B cell (primary cell): ENCODE results near the gene SETBP1. TPM values are rescaled to one million over a fixed set of nuclear protein-coding genes. Genes with fewer than 3 reads are reported as not detected.

Source experiments
- ATAC-seq: fragments of 200-7000 bp; cut with Tn5 transposase; one replicate; pipeline ENCODE4 v1.10.0; 2021; ENCODE audit warnings: low read depth, mild to moderate bottlenecking, moderate number of reproducible peaks, moderate library complexity
- CTCF ChIA-PET: fragments of 350-600 bp; sonication (Branson Sonifier 250); formaldehyde crosslinking; loops from one replicate; lab custom pipeline; 2021; ENCODE audit warnings: antibody characterized with exemption, inconsistent platforms; lab: Charles Lee
- POLR2A ChIA-PET: fragments of 350-600 bp; sonication (Branson Sonifier 250); formaldehyde crosslinking; loops from one replicate; lab custom pipeline; 2021; ENCODE audit warnings: antibody characterized with exemption; lab: Charles Lee
- DNase-seq: peaks from one replicate; pipeline ENCODE4 v3.0.0; 2013
- H2AFZ ChIP-seq: 2 replicates; pipeline ENCODE4 v1.6.1; 2012; ENCODE audit warnings: mild to moderate bottlenecking, low read depth, low read length; ENCODE audit not compliant: insufficient read depth, poor library complexity, severe bottlenecking
- H3K27ac ChIP-seq, 2 donors: 1 replicate in 1 of 2; 2 replicates in 1 of 2; pipeline ENCODE4 v1.5.1; 2012 to 2013; ENCODE audit warnings: low read length in 2 of 2, mild to moderate bottlenecking in 2 of 2, moderate library complexity in 1 of 2
- H3K27me3 ChIP-seq, 4 experiments: fragments of 200-600 bp in 1 of 4; sonication (generic) in 1 of 4; replicated peaks in 1 of 4; 1 replicate in 2 of 4; 2 replicates in 2 of 4; pipeline versions ENCODE4 v1.6.1 to v1.7.0; 2013 to 2016; ENCODE audit warnings: low read length in 3 of 4, mild to moderate bottlenecking in 2 of 4, mixed read lengths in 1 of 4, moderate library complexity in 1 of 4; ENCODE audit not compliant: insufficient read depth in 4 of 4, control insufficient read depth in 3 of 4; ENCODE audit errors: control extremely low read depth in 1 of 4
- H3K36me3 ChIP-seq, 2 experiments: replicated peaks in 1 of 2; 1 replicate in 1 of 2; 2 replicates in 1 of 2; pipeline versions ENCODE4 v1.6.1 to v1.7.1; 2013; ENCODE audit warnings: low read length in 1 of 2; ENCODE audit not compliant: insufficient read depth in 2 of 2, control insufficient read depth in 1 of 2; ENCODE audit errors: control extremely low read depth in 1 of 2, extremely low read depth in 1 of 2
- H3K4me1 ChIP-seq, 2 donors: fragments of 200-600 bp in 1 of 2; sonication (generic) in 1 of 2; 1 replicate in 1 of 2; 2 replicates in 1 of 2; pipeline versions ENCODE4 v1.5.1 to v1.6.1; 2013 to 2017; ENCODE audit warnings: low read length in 2 of 2; ENCODE audit not compliant: control insufficient read depth in 2 of 2, insufficient read depth in 2 of 2
- H3K4me2 ChIP-seq: replicated peaks from 2 replicates; pipeline ENCODE3; 2012; ENCODE audit warnings: mild to moderate bottlenecking, low read depth, low read length; ENCODE audit not compliant: poor library complexity, severe bottlenecking
- H3K4me3 ChIP-seq, 5 experiments: fragments of 200-600 bp in 1 of 5; sonication (generic) in 1 of 5; 1 replicate in 3 of 5; 2 replicates in 2 of 5; pipeline versions ENCODE4 v1.5.1 to v1.7.0; 2011 to 2016; ENCODE audit warnings: low read length in 4 of 5, mild to moderate bottlenecking in 4 of 5, low read depth in 2 of 5, control low read depth in 1 of 5, moderate library complexity in 1 of 5; ENCODE audit not compliant: insufficient read depth in 1 of 5; ENCODE audit errors: control extremely low read depth in 1 of 5, extremely low read depth in 1 of 5
- H3K79me2 ChIP-seq: fragments of 200-600 bp; sonication (generic); one replicate; pipeline ENCODE4 v1.6.0; 2016; ENCODE audit warnings: low read length; ENCODE audit not compliant: control insufficient read depth, insufficient read depth
- H3K9ac ChIP-seq: fragments of 200-600 bp; sonication (generic); 2 replicates; pipeline ENCODE4 v1.6.1; 2017; ENCODE audit warnings: mild to moderate bottlenecking, low read length, moderate library complexity
- H3K9me3 ChIP-seq, 3 donors: one replicate each; pipeline versions ENCODE4 v1.6.1 to v1.7.1; 2013; ENCODE audit warnings: low read length in 2 of 3; ENCODE audit not compliant: control insufficient read depth in 2 of 3, insufficient read depth in 1 of 3; ENCODE audit errors: control extremely low read depth in 1 of 3
- H4K20me1 ChIP-seq: 2 replicates; pipeline ENCODE4 v1.6.0; 2012; ENCODE audit warnings: mild to moderate bottlenecking, low read length; ENCODE audit not compliant: insufficient read depth, control insufficient read depth, poor library complexity, severe bottlenecking
- H3K27ac Mint-ChIP-seq: one replicate; pipeline ENCODE4 v1.8.0; 2021; ENCODE audit warnings: mixed read lengths
- H3K27me3 Mint-ChIP-seq: one replicate; pipeline ENCODE4 v1.8.0; 2021; ENCODE audit warnings: mixed read lengths
- H3K4me1 Mint-ChIP-seq: one replicate; pipeline ENCODE4 v1.8.0; 2021; ENCODE audit warnings: mixed read lengths
- H3K4me3 Mint-ChIP-seq: one replicate; pipeline ENCODE4 v1.8.0; 2021; ENCODE audit warnings: mixed read lengths
- H3K9me3 Mint-ChIP-seq: one replicate; pipeline ENCODE4 v1.8.0; 2022; ENCODE audit warnings: mixed read lengths; ENCODE audit not compliant: insufficient read depth
- EZH2 ChIP-seq: IDR thresholded peaks from 2 replicates; pipeline ENCODE4 v1.6.1; 2012; ENCODE audit warnings: borderline replicate concordance, low read depth, mild to moderate bottlenecking, moderate library complexity, low read length; ENCODE audit not compliant: insufficient read depth, poor library complexity, severe bottlenecking
- WGBS: methylation state at CpG from one replicate; pipeline ENCODE4 v1.1.5; 2013; ENCODE audit warnings: missing lambda C conversion rate; ENCODE audit not compliant: insufficient coverage; 5-methylcytosine and 5-hydroxymethylcytosine counted together
- intact Hi-C: fragments of 100-400 bp; cut with micrococcal nuclease; formaldehyde crosslinking; loops from one replicate; pipeline ENCODE4 v1.10.0; 2022
- polyA plus RNA-seq: library from polyadenylated mRNA; depleted of rRNA; stranded (reverse); fragments of >200 nt; gene quantifications from 2 replicates; pipeline ENCODE4 v1.2.3, GENCODE V29; 2012
- total RNA-seq, 2 donors: library from RNA; stranded (reverse); fragments of 120-200 nt in 1 of 2; gene quantifications; 1 replicate in 1 of 2; 2 replicates in 1 of 2; pipeline versions ENCODE4 v1.2.3 to v1.2.4, GENCODE V29; 2013 to 2022
- TF ChIP-seq, protein P1 (sequence below): fragments of 200-600 bp; IDR thresholded peaks from one replicate; pipeline ENCODE4 v1.8.0; 2022; ENCODE audit warnings: antibody characterized with exemption, mild to moderate bottlenecking

The SETBP1 gene
- total and polyA plus RNA-seq, 2 donors (not counting 1 experiment from before 2014, with no cell fraction given), result 15.1 to 129 TPM

DNA sequence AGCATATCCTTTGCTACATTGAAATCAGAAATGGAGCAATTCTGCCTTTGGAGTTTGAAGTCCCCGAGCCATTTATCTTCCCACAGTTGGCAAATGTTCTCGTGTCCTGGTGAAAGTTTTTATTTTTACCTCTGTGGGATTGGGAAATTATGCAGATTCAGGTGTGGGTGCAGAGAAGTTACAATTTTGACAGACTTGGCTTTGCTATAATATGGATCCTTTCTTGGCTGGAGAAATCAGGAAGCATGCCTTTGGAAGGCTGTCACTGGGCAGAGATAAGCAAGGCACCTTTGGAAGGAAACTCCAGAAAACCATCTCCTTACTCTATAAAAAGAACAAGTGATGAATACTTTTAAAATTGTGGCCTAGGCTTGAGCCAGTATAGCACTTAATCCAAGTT is 278.3 kb downstream of the SETBP1 start:
- Histone ChIP-seq H2AFZ (no peak overlapping the region), H4K20me1 (peaks cover 5% of the 10 kb centered on the region), H3K4me3 (no peak overlapping the region), H3K9me3 (no peaks in the 10 kb centered on the region), H3K9ac (no peak overlapping the region), H3K4me1 (no peaks in the 10 kb centered on the region), H3K4me2 (no peak overlapping the region), H3K36me3 (peaks cover 0 to 66% of the 10 kb centered on the region in 2 experiments), H3K27me3 (no peaks in the 10 kb centered on the region), H3K27ac (no peak overlapping the region), H3K79me2 (peaks cover 20% of the 10 kb centered on the region)
- ChIA-PET CTCF (interaction anchor here (2.0 kb wide), 1 partner anchor 10 kb away, joined by 5 read pairs; no protein-coding TSS in a partner anchor), POLR2A (no interaction called here)
- no peaks in the 10 kb centered on the region for H3K27me3 Mint-ChIP-seq
- TF ChIP-seq, protein P1, sequence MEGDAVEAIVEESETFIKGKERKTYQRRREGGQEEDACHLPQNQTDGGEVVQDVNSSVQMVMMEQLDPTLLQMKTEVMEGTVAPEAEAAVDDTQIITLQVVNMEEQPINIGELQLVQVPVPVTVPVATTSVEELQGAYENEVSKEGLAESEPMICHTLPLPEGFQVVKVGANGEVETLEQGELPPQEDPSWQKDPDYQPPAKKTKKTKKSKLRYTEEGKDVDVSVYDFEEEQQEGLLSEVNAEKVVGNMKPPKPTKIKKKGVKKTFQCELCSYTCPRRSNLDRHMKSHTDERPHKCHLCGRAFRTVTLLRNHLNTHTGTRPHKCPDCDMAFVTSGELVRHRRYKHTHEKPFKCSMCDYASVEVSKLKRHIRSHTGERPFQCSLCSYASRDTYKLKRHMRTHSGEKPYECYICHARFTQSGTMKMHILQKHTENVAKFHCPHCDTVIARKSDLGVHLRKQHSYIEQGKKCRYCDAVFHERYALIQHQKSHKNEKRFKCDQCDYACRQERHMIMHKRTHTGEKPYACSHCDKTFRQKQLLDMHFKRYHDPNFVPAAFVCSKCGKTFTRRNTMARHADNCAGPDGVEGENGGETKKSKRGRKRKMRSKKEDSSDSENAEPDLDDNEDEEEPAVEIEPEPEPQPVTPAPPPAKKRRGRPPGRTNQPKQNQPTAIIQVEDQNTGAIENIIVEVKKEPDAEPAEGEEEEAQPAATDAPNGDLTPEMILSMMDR, result no peak
- TF ChIP-seq EZH2, result no peak
- ATAC-seq (no peak), DNase-seq (no peak)
- 100% methylated on average over 1 of the region's 2 CpGs for WGBS
- intact Hi-C loops, result no loop called here
- no peak overlapping the region for H3K4me3 Mint-ChIP-seq
- H3K9me3 Mint-ChIP-seq, result no peaks in the 10 kb centered on the region
- H3K4me1 Mint-ChIP-seq, result peaks cover 11% of the 10 kb centered on the region
- H3K27ac Mint-ChIP-seq, result no peak overlapping the region

DNA sequence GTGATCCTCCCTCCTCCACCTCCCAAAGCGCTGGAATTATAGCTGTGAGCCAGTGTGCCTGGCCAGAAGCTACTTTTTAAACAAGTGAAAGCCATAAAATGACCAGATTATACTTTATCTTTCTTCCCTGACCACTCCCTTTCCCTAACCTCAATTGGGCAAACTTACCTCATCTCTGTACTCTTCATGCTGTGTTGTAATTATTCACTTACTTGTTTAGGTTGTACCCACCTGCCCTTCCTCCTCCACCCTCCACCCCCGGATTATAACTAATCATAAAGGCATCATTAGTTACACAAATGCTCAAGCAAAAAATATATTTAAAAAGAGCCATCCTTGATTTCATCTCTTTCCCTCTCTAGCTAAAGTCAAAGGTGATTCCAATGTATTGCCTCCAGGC is 279.9 kb downstream of the SETBP1 start:
- TF ChIP-seq, protein P1, result no peak
- no peak overlapping the region for H3K27ac Mint-ChIP-seq

More for the DNA sequence above, 279.9 kb downstream of the SETBP1 start:
- ATAC-seq (no peak), DNase-seq (no peak)
- Histone ChIP-seq H3K27me3 (no peaks in the 10 kb centered on the region), H3K36me3 (peaks cover 0 to 51% of the 10 kb centered on the region in 2 experiments), H3K9ac (no peak overlapping the region), H4K20me1 (peaks cover 5% of the 10 kb centered on the region), H3K4me2 (no peak overlapping the region), H3K4me1 (peaks cover under 1 to 3% of the 10 kb centered on the region in 2 donors), H3K4me3 (no peak overlapping the region), H2AFZ (no peak overlapping the region), H3K27ac (no peak overlapping the region), H3K79me2 (peaks cover 13% of the 10 kb centered on the region), H3K9me3 (no peaks in the 10 kb centered on the region)
- peaks cover 20% of the 10 kb centered on the region for H3K4me1 Mint-ChIP-seq
- no peaks in the 10 kb centered on the region for H3K9me3 Mint-ChIP-seq
- ChIA-PET CTCF (no interaction called here), POLR2A (no interaction called here)
- WGBS, result 100% methylated on average over 2 of the region's 2 CpGs
- H3K27me3 Mint-ChIP-seq, result no peaks in the 10 kb centered on the region
- intact Hi-C loops, result no loop called here
- H3K4me3 Mint-ChIP-seq, result no peak overlapping the region
